Ecto neural progenitor cell (in vitro differentiated cells): Measurements from ENCODE around the gene GAB4.
"Not testable (repeated sequence)": the region's sequence is repeated elsewhere in the genome, so short reads cannot be mapped to it uniquely, and the experiment has no call there.

ENCODE experiments used
- DNase-seq: peaks from one replicate; pipeline ENCODE4 v3.0.0-alpha.2; 2018; ENCODE audit warnings: low spot score

The GAB4 gene, protein sequence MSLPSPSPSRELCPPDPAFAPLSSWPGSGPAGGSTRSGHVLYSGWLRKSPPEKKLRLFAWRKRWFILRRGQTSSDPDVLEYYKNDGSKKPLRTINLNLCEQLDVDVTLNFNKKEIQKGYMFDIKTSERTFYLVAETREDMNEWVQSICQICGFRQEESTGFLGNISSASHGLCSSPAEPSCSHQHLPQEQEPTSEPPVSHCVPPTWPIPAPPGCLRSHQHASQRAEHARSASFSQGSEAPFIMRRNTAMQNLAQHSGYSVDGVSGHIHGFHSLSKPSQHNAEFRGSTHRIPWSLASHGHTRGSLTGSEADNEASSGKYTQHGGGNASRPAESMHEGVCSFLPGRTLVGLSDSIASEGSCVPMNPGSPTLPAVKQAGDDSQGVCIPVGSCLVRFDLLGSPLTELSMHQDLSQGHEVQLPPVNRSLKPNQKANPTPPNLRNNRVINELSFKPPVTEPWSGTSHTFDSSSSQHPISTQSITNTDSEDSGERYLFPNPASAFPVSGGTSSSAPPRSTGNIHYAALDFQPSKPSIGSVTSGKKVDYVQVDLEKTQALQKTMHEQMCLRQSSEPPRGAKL

DNA sequence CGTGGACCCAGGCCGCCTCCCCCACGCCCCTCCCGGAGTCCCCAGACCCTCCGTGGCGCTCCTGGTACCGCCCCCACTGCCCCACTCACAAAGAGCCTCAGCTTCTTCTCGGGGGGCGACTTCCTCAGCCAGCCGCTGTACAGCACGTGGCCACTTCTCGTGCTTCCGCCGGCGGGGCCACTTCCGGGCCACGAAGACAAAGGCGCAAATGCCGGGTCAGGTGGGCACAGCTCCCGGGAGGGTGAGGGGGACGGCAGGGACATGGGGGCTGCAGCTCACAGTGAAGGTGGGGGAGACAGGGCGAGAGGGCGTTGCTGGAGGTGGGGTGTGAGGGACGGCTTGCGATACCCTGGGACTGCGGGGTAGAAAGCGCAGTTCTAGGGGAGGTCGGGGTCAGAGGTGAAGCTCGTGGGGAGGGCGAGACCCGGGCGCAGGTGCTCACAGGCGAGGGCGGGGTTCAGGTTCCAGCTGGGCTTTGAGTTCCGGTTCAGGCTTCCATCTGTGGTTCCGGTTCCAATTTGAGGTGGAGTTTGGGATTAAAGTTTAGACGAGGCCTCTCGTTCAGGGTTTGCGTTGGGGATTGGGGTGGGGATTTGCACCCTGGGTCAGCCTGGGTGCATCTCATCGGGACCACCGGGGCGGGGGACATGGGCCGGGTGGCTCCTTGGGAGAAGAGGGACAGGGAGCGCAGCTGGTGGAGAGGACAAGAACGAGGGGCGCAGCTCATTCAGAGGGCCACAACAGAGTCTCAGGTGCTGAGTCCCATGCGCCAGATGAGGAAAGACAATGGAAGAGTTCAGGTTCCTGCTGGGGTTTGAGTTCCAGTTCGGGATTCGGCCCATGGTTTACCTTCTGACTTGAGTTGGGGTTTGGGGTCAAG, at the start of gene GAB4:
GAB4 (minus strand) TSS at position 371 of the 880 bp plus-strand sequence; CDS start at position 263, 108 bp downstream.
- no peak for DNase-seq

- no peak for DNase-seq
Observed at GRCh38 chr22:17056807-17057206, 48.8 kb upstream of the GAB4 start.

DNA sequence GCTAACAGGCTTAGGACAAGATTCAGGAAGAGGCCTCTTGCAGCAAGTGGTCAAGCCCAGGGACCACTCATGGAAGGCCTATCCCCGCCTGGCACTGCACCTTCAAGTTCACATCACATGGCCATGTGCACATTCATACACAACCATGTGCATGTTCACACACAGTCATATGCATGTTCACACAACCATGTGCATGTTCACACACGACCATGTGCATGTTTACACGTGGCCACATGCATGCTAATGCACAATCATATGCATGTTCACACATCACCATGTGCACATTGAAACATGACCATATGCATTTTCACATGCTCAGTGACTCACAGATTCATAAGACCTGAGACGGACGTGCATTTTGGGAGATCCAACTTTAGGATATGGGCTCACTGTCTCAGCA, 48.0 kb upstream of the GAB4 start:
- DNase-seq: no peak

DNA sequence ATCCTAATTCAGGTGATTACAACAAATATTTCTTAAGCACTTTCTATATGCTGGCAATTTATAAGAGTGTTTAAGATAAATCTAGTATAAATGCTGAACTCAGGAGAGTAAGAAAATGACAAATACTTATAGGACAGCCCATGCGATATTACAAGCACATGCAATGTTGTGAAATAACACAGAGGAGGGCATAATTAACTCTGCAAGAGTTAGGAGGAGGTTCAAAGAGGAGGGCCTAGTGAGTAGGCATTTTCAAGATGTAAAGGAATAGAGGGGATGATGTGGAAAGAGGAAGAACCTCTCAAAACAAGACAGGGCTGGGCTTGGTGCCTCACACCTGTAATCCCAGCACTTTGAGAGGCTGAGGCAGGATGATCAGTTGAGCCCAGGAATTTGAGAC, 39.6 kb upstream of the GAB4 start:
- no peak for DNase-seq

DNA sequence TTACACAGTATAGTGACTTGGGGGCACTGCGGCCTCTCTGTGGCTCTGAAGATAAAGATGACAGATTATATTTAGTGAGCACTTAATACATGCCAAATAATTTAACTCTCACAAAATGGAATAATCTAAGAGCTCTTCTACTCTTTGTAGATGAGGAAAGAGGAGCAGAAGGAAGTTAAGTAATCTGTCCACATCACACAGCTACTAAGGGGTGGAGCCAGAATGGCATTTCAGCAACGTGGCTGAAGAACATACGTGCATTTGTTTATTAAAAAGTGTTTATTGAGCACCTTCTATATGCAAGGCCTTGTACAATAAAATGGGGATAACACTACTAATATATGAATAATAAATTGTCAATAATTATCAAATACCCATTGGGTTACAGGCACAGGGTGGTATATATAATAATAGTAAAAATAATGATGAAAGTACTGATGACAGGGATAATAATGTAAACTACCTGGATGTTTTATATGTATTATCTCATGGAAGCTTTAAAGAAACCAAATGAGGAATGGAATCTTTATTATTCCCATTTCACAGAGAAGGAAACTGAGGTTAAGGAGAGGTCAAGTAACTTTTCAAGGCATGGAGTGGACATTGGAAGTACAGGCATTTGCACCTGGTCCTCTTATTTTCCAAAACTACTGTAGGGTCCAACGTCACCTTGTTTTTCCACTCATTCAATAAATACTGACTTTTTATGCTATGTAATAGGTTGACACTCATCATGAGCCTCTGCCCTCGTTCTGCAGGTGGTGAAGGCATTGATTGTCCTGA, 38.7 kb upstream of the GAB4 start:
- no peak for DNase-seq

- no peak for DNase-seq
Observed at GRCh38 chr22:17043521-17043920, 35.5 kb upstream of the GAB4 start.

DNA sequence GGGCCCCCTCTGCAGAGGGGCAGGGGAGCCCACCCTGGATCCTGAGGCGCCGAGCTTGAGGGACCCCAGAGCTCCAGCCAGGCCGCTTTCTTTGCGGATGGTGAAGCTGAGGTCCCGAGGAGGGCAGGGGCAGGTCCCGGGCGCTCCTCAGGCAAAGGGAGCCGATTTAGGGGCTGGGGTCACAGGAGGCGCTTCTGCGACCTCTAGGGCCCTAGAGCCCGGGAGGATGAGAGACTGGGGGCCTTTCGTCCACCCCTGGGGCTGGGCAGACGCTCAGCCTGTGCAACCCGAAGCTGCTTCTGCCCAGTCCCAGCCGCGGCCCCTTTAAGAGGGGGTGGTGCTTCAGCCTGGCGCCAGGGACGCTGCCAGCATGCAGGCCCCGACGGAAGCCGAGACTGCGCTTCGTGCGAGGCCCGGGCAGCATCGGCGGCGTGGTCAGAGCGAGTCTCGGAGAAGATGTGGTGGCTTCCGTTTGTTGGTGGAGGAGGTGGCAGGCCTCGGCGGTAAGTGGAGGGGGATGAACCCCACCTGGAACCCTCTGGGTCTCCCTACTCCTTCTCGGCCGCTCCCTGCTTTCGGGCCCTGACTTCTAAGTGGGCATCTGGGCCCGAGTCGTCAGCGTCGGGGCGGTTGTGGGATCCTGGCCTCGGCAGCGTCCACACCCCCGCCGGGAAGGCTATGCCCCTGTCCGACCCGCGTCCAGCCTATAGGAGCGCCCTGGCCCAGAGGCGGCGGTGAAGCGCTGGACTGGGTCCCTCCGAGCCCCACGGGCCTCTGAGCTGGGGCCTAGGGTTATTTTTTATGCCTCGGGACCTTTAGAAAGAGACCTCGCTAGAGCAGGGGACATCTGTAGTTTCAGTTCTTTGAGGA, 29.1 kb upstream of the GAB4 start:
- not testable (repeated sequence) for DNase-seq

GRCh38 chr22:17035976-17036841, 28.2 kb upstream of the GAB4 start:
- DNase-seq: not testable (repeated sequence)

GRCh38 chr22:17035246-17035645, 27.2 kb upstream of the GAB4 start:
- DNase-seq: no peak

DNA sequence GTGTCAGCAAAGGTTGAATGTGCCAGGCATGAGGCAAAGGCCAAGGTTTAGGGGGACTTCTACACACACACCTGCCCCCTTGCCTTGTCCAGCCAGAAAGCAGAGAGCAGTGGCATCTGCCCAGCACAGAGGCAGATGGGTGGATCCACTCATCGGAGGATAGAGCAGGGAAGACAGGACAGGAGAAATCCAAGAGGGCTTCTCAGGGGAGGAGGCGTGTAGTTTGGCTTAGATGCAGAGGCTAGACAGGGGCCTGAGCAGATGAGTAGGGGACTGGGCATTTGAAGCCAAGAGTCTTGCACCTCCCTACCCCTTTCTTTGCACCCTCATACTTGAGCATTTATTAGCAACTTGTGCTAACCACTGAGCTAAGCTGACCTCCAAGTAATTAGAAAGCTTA, 26.5 kb upstream of the GAB4 start:
- DNase-seq: not testable (repeated sequence)

DNA sequence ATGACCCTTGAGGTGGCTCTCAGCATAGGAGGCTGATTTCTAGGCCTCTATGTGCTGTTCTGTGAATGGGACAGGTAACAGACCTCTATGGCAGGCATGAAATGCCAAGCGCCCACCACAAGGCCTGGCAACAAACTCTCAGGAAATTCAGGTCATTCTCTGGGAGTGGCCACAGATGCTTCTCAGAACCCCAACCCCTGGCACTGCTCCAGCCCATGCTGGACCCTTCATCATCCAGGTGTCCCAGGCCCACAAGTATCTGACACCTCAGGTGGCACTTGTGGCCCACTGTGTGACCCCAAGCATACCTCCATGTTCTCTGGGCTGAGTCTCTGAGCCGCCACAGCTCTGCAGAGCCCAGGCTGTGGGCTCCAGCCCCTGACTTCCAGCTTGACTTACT, 24.3 kb upstream of the GAB4 start:
- not testable (repeated sequence) for DNase-seq

GRCh38 chr22:17024380-17024779, 16.4 kb upstream of the GAB4 start:
- DNase-seq: not testable (repeated sequence)

DNA sequence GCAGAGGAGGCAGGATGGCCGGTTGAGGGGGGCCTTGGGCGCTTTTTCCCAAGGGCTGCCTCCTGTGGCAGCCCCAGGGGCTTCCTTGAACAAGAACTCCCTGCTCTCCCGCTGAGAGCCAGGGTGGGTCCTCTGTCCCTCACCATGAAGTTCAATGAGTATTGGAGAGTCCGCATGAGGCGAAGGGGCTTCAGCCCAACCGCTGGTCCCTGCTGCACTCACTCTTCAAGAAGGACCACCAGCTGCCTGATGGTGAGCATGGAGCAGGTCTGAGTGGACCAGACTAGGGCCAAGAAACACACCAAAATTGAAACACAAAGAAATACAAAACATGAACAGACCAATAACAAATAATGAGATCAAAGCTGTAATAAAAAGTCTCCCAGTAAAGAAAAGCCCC, 7.5 kb upstream of the GAB4 start:
- not testable (repeated sequence) for DNase-seq

DNA sequence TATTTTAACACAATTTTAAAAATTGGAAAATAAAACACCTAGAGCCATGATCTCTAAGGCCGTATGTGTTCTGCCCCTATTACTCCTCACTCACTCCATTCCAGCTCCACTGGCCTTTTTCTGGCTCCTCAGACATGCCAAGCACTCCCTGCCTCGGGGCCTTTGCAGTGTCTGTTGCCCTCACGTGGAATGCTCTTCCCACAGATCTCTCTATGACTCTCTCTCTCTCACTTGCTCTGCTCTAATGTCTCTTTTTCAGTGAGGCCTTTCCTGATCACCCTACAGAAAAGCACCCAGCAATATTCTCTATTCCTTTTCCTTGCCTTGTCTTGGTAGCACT, 6.0 kb upstream of the GAB4 start:
- not testable (repeated sequence) for DNase-seq

DNA sequence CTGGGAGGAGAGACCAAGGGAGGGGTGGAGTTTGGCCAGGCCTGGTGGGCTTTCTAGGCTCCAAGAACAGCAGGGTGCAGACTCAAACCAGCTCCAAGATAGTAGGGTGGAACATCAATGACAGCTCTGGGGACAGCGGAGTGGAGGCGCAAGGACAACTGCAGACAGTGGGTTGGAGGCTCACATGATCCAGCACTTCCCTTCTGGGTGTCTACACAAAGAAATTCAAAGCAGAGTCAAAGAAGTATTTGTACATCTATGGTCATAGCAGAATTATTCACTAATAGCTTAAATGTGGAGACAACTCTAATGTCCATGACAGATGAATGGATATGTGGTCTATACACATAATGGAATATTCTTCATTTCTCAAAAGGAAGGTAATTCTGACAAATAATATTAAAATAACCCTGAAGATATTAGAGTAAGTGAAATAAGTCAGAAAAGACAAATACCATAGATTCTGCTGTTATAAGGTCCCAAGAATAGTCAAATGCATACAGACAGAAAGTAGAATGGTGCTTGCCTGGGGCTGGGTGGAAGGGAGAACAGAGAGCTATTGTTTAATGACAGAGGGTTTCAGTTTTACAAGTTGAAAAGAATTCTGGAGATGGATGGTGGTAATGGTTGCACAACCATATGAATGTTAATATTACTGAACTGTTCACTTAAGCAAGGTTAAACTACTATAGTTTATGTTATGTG, 5.5 kb upstream of the GAB4 start:
- DNase-seq: no peak

DNA sequence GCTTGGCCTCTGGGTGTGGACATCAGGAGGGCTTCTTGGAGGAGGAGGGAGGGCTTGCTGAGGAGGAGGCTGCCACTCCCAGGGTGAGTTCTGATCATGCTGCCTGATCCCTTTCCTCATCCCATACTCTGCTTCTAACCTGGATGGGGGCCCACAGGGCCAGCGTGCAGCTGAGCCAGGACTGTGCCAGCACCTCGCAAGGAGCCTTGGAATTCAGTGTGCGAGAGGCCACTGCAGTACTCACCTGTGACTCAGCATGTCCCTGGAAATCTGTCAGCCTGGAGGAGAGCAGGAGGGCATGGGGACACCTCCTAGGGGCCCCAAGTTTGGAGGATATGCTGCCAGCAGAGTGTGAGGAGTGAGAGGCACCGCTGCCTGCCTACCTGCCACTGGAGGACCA, 4.2 kb upstream of the GAB4 start:
- DNase-seq: no peak

DNA sequence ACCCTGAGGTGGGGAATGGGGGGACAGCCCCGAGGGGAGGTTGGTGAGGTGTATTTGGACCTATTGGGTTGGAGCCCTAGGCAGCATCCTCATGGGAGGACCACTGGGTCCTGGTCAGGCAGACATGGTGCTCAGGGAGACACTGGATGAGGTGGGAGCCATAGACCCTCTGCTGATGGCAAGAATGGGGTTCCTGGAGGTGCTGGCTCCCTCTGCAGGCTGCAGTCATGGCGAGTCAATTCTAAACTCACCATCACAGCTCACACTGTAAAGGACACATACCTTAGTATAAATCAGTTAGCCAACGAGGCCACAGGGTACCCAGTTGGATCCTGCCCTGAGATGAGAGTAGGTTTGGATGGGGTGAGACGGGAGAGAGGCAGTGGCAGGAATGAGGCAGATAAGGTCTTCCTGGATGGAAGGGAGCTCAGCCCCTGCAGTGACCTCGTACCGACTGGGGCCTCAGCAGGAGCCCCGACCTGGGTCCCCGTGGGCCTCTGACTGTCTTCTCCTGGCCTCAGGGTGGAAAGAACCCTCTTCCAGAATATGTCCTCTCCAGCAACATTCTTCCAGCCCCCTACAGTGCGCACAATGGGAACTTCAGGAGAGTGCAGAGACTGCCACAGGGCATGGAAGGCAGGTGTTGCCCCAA, 1.7 kb upstream of the GAB4 start:
- DNase-seq: no peak

GRCh38 chr22:17007257-17007656, 765 bp downstream of the GAB4 start:
- DNase-seq: no peak

- DNase-seq: no peak
Observed at GRCh38 chr22:16989915-16990314, 18.1 kb downstream of the GAB4 start.
